Measurements from ENCODE around the gene PKM. TPM values are rescaled to one million over a fixed set of nuclear protein-coding genes. Genes with fewer than 3 reads are reported as not detected.

Gene PKM
- total RNA-seq, 1 donor from 2014 or later = 604 TPM

- H3K4me1 Mint-ChIP-seq (ENCODE audit: unreplicated experiment) = peaks cover 7% of the 10 kb centered on the region
- DNase-seq (ENCODE audit: low spot score) = no peak
- H3K4me3 Mint-ChIP-seq (ENCODE audit: unreplicated experiment) = no peak overlapping the region
- no peaks in the 10 kb centered on the region for H3K9me3 Mint-ChIP-seq (ENCODE audit: unreplicated experiment)
- peak overlapping the region; percentile 70 for H3K27ac Mint-ChIP-seq (ENCODE audit: unreplicated experiment)
- H3K36me3 Mint-ChIP-seq (ENCODE audit: low read depth, unreplicated experiment) = peaks cover 40% of the 10 kb centered on the region
- peaks cover 1% of the 10 kb centered on the region for H3K27me3 Mint-ChIP-seq (ENCODE audit: unreplicated experiment)
- TF ChIP-seq CTCF (IDR thresholded peaks at IDR 0.05; ENCODE audit: unreplicated experiment) = no peak
These were observed 10.3 kb downstream of the PKM start for GRCh38 chr15:72220687-72221086.

GRCh38 chr15:72217216-72217615 is 13.8 kb downstream of the PKM start:
- H3K4me1 Mint-ChIP-seq (ENCODE audit: unreplicated experiment) = peaks cover 3% of the 10 kb centered on the region
- H3K9me3 Mint-ChIP-seq (ENCODE audit: unreplicated experiment) = no peaks in the 10 kb centered on the region
- DNase-seq (ENCODE audit: low spot score) = no peak
- peaks cover 25% of the 10 kb centered on the region for H3K36me3 Mint-ChIP-seq (ENCODE audit: low read depth, unreplicated experiment)
- H3K27ac Mint-ChIP-seq (ENCODE audit: unreplicated experiment) = no peak overlapping the region
- TF ChIP-seq CTCF (IDR thresholded peaks at IDR 0.05; ENCODE audit: unreplicated experiment) = no peak
- no peak overlapping the region for H3K4me3 Mint-ChIP-seq (ENCODE audit: unreplicated experiment)
- H3K27me3 Mint-ChIP-seq (ENCODE audit: unreplicated experiment) = peaks cover 1% of the 10 kb centered on the region

- Mint-ChIP-seq H3K27ac (ENCODE audit: unreplicated experiment) (no peak overlapping the region), H3K4me1 (ENCODE audit: unreplicated experiment) (no peaks in the 10 kb centered on the region), H3K4me3 (ENCODE audit: unreplicated experiment) (no peak overlapping the region), H3K9me3 (ENCODE audit: unreplicated experiment) (no peaks in the 10 kb centered on the region), H3K27me3 (ENCODE audit: unreplicated experiment) (peaks cover 1% of the 10 kb centered on the region), H3K36me3 (ENCODE audit: low read depth, unreplicated experiment) (peaks cover 22% of the 10 kb centered on the region)
- no peak for TF ChIP-seq CTCF (IDR thresholded peaks at IDR 0.05; ENCODE audit: unreplicated experiment)
- DNase-seq (ENCODE audit: low spot score) = no peak
These were observed 14.9 kb downstream of the PKM start for GRCh38 chr15:72216079-72216478.

- no peak for DNase-seq (ENCODE audit: low spot score)
- H3K4me1 Mint-ChIP-seq (ENCODE audit: unreplicated experiment) = no peaks in the 10 kb centered on the region
- H3K4me3 Mint-ChIP-seq (ENCODE audit: unreplicated experiment) = no peak overlapping the region
- H3K27me3 Mint-ChIP-seq (ENCODE audit: unreplicated experiment) = no peaks in the 10 kb centered on the region
- TF ChIP-seq CTCF (IDR thresholded peaks at IDR 0.05; ENCODE audit: unreplicated experiment) = no peak
- H3K27ac Mint-ChIP-seq (ENCODE audit: unreplicated experiment) = no peak overlapping the region
- H3K9me3 Mint-ChIP-seq (ENCODE audit: unreplicated experiment) = no peaks in the 10 kb centered on the region
- H3K36me3 Mint-ChIP-seq (ENCODE audit: low read depth, unreplicated experiment) = peaks cover 58% of the 10 kb centered on the region
These were observed 23.4 kb downstream of the PKM start for GRCh38 chr15:72207558-72208085.

- TF ChIP-seq CTCF (IDR thresholded peaks at IDR 0.05; ENCODE audit: unreplicated experiment) = no peak
- no peaks in the 10 kb centered on the region for H3K4me1 Mint-ChIP-seq (ENCODE audit: unreplicated experiment)
- peak overlapping the region; percentile 63 for H3K4me3 Mint-ChIP-seq (ENCODE audit: unreplicated experiment)
- H3K27me3 Mint-ChIP-seq (ENCODE audit: unreplicated experiment) = peaks cover 3% of the 10 kb centered on the region
- H3K27ac Mint-ChIP-seq (ENCODE audit: unreplicated experiment) = peak overlapping the region; percentile 44
- DNase-seq (ENCODE audit: low spot score) = no peak
- no peaks in the 10 kb centered on the region for H3K9me3 Mint-ChIP-seq (ENCODE audit: unreplicated experiment)
- peaks cover 58% of the 10 kb centered on the region for H3K36me3 Mint-ChIP-seq (ENCODE audit: low read depth, unreplicated experiment)
These were observed 24.4 kb downstream of the PKM start for GRCh38 chr15:72206677-72207000.

All from endothelial cell (in vitro differentiated cells).